Measurements from ENCODE around the gene SPDYE4. TPM values are rescaled to one million over a fixed set of nuclear protein-coding genes. Genes with fewer than 3 reads are reported as not detected.

Gene SPDYE4
- polyA plus RNA-seq, 4 donors, result not detected

DNA sequence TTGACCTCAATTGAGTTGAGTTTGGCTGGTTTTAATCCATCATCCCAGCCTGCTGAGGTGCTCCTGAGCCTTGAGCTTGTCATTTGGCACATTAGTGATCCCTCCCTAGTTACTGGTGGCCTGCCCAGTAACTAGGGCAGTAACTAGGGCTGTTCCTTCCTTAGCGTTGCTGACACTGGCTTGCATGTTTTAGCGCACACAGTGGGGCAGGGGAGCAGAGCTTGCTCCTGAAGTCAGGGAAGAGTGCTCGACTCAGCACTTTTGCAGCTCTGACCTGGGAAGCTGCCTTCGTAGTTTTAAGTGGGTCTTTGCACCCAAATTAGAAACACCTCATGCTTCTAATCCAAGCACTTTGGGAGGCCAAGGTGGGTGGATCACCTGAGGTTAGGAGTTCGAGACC lies 29.4 kb downstream of the SPDYE4 start:
- no peaks in the 10 kb centered on the region for H3K9me3 ChIP-seq (ENCODE audit: control insufficient read depth in 2 of 2, insufficient read depth in 1 of 2, low read depth in 1 of 2, low read length in 1 of 2)
- no peak overlapping the region for H3K4me3 ChIP-seq (ENCODE audit: low read depth in 1 of 3, low read length in 3 of 3)
- H3K27ac ChIP-seq (ENCODE audit: low read depth in 1 of 3, low read length in 2 of 3), result no peak overlapping the region
- H3K27me3 ChIP-seq (ENCODE audit: control insufficient read depth in 3 of 3, insufficient read depth in 3 of 3, low read length in 3 of 3), result no peaks in the 10 kb centered on the region
- FAIRE-seq (no peak), DNase-seq (no peak)
- H3K36me3 ChIP-seq (ENCODE audit: control insufficient read depth in 3 of 3, insufficient read depth in 2 of 3, low read depth in 1 of 3, low read length in 3 of 3), result no peaks in the 10 kb centered on the region
- 77 to 81% (median 81%) methylated on average over 5 of the region's 5 CpGs for WGBS, 3 donors
- H3K4me1 ChIP-seq (ENCODE audit: control insufficient read depth in 3 of 3, insufficient read depth in 2 of 3, low read depth in 1 of 3, low read length in 2 of 3), result peaks cover 0 to 23% (median 0%) of the 10 kb centered on the region in 3 donors

DNA sequence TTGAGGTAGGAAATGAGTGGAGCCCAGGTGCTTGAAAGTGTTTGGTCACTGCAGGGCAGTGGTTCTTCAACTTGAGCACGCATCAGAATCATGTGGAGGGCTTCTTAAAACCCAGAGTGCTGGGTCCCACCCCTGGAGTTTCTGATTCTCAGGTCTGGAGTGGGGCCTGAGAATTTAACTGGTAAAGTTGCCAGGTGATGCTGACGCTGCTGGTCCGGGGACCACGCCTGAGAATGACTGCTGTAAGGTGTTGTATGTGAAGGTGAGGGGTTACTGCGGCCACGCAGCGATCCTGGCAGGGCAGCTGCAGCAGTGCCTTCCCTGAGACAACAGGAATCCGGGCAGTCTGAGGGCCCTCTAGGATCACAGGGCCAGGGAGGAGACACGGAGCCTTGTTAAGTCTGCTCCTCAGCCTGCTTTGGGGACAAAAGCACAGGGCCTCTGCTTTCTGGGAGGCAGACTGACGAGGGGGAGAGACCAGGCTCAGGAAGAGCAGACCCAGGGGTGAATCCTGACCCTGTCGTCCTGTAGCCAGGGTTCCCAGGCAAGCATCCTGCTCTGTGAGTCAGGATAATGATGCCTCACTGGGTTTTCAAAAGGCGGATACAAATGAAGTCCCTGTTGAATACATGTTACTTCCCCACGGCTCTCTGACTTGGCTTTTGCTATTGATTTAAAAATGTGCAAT lies 30.0 kb downstream of the SPDYE4 start:
- WGBS, 3 donors, result 77 to 85% (median 83%) methylated on average over 13 of the region's 13 CpGs
- no peak overlapping the region for H3K4me3 ChIP-seq (ENCODE audit: low read depth in 1 of 3, low read length in 3 of 3)
- H3K36me3 ChIP-seq (ENCODE audit: control insufficient read depth in 3 of 3, insufficient read depth in 2 of 3, low read depth in 1 of 3, low read length in 3 of 3), result no peaks in the 10 kb centered on the region
- no peak for DNase-seq
- no peaks in the 10 kb centered on the region for H3K27me3 ChIP-seq (ENCODE audit: control insufficient read depth in 3 of 3, insufficient read depth in 3 of 3, low read length in 3 of 3)
- peaks cover 0 to 28% (median 0%) of the 10 kb centered on the region in 3 donors for H3K4me1 ChIP-seq (ENCODE audit: control insufficient read depth in 3 of 3, insufficient read depth in 2 of 3, low read depth in 1 of 3, low read length in 2 of 3)
- no peaks in the 10 kb centered on the region for H3K9me3 ChIP-seq (ENCODE audit: control insufficient read depth in 2 of 2, insufficient read depth in 1 of 2, low read depth in 1 of 2, low read length in 1 of 2)
- FAIRE-seq, result no peak
- H3K27ac ChIP-seq (ENCODE audit: low read depth in 1 of 3, low read length in 2 of 3), result no peak overlapping the region

DNA sequence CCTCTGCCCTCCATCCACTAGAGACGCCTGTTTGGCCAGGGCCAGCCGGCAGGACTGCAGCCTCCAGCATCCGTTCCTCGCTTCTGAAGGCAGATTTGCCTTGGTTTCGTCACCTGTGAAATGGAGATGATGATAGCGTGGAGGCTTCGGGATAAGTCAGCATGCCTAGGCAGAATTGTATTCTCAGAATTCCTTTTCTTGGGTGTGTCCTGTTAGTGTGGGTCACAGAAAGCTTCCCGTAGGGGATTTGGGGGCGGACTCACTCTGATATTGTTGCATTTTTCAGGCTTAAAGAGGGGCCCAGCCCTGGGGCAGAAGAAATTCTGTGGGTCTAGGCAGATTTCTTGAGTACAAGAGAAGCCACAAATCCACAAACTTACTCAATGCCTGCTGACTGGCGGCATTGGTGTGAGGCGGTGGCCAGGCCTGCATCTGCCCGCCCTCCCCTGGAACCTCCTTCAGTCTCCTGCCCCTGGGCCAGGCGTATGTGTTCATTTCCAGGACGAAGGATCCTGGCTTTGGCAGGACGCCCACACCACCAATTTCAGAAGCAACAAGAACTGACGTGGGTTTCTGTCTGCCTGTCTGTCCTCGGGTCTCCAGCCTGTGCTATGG lies 31.3 kb downstream of the SPDYE4 start:
- 74 to 77% (median 76%) methylated on average over 17 of the region's 17 CpGs for WGBS, 3 donors
- H3K36me3 ChIP-seq (ENCODE audit: control insufficient read depth in 3 of 3, insufficient read depth in 2 of 3, low read depth in 1 of 3, low read length in 3 of 3), result no peaks in the 10 kb centered on the region
- H3K9me3 ChIP-seq (ENCODE audit: control insufficient read depth in 2 of 2, insufficient read depth in 1 of 2, low read depth in 1 of 2, low read length in 1 of 2), result no peaks in the 10 kb centered on the region
- FAIRE-seq, result no peak
- DNase-seq, result no peak
- no peak overlapping the region for H3K27ac ChIP-seq (ENCODE audit: low read depth in 1 of 3, low read length in 2 of 3)
- H3K4me1 ChIP-seq (ENCODE audit: control insufficient read depth in 3 of 3, insufficient read depth in 2 of 3, low read depth in 1 of 3, low read length in 2 of 3), result peaks cover 0 to 28% (median 0%) of the 10 kb centered on the region in 3 donors
- H3K27me3 ChIP-seq (ENCODE audit: control insufficient read depth in 3 of 3, insufficient read depth in 3 of 3, low read length in 3 of 3), result no peaks in the 10 kb centered on the region
- no peak overlapping the region for H3K4me3 ChIP-seq (ENCODE audit: low read depth in 1 of 3, low read length in 3 of 3)

DNA sequence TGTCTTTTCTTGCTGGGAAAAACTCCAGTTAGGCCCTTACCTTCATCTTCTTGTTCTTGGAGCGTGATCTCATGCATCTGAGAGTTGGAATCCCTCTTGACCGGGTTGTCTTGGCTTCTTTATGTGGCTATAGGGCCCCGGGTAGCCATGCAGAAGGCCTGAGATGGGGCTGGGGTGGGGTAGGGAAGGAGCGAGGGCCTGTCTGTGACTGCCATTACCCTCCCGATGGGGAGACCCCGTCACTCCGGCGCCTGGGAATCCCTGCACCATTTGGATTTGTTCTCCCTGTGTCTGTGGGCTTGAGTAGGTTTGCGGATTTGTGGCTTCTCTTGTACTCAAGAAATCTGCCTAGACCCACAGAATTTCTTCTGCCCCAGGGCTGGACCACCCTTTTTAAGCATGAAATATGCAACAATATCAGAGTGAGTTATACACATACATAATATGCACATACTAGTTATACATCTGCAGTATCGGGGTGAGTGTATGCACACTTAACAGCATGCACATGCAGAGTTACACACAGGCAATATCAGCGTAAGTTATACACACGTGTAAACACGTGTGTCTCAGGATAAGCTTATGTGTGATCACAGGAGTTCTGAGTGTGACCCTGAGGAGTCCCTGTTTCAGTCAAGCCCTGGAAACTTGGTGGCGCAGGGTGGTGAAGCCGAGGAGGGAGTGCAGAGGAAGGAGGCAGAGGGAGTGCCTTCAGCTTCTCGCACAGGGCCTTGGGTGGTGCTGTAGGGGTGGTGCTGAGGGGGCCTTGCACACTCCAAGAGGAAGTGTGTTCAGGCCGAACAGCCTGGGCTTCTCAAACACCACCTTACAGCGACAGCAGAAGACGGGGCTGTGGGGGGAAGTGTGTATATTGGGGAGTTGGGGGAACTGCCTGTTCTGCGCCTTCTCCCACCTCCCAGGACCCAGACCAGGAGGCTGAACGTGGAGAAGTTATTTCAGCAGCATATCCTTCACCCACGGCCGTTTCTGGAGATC lies 32.2 kb downstream of the SPDYE4 start:
- Histone ChIP-seq H3K27ac (ENCODE audit: low read depth in 1 of 3, low read length in 2 of 3) (no peak overlapping the region), H3K27me3 (ENCODE audit: control insufficient read depth in 3 of 3, insufficient read depth in 3 of 3, low read length in 3 of 3) (no peaks in the 10 kb centered on the region), H3K9me3 (ENCODE audit: control insufficient read depth in 2 of 2, insufficient read depth in 1 of 2, low read depth in 1 of 2, low read length in 1 of 2) (no peaks in the 10 kb centered on the region), H3K36me3 (ENCODE audit: control insufficient read depth in 3 of 3, insufficient read depth in 2 of 3, low read depth in 1 of 3, low read length in 3 of 3) (no peaks in the 10 kb centered on the region), H3K4me3 (ENCODE audit: low read depth in 1 of 3, low read length in 3 of 3) (no peak overlapping the region), H3K4me1 (ENCODE audit: control insufficient read depth in 3 of 3, insufficient read depth in 2 of 3, low read depth in 1 of 3, low read length in 2 of 3) (peaks cover 0 to 33% (median 0%) of the 10 kb centered on the region in 3 donors)
- 74 to 84% (median 83%) methylated on average over 22 to 23 of the region's 23 CpGs for WGBS, 3 donors
- DNase-seq, result no peak
- no peak for FAIRE-seq

DNA sequence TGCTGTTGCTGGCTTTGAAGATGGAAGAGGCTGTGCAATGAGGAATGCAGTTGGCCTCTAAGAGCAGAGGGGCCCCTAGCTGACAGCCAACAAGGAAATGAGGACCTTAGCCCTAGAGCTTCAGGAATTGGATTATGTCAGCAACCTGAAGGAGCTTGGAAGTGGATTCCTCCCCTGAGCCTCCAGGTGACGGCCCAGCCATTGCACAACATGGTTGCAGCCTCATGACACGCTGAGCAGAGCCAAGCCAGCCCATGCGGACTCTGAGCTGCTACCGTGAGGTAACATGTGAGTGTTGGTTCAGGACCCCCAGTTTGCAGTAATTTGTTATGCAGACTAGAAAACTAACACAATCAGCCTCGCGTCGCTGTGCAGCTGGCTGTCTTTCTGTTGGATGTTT lies 33.9 kb downstream of the SPDYE4 start:
- FAIRE-seq (no peak), DNase-seq (peak in 1 of 2 donors; percentile 94)
- Histone ChIP-seq H3K27ac (ENCODE audit: low read depth in 1 of 3, low read length in 2 of 3) (peak overlapping the region in 1 of 3 donors; percentile 89), H3K27me3 (ENCODE audit: control insufficient read depth in 3 of 3, insufficient read depth in 3 of 3, low read length in 3 of 3) (no peaks in the 10 kb centered on the region), H3K9me3 (ENCODE audit: control insufficient read depth in 2 of 2, insufficient read depth in 1 of 2, low read depth in 1 of 2, low read length in 1 of 2) (no peaks in the 10 kb centered on the region), H3K4me1 (ENCODE audit: control insufficient read depth in 3 of 3, insufficient read depth in 2 of 3, low read depth in 1 of 3, low read length in 2 of 3) (peaks cover 0 to 33% (median 0%) of the 10 kb centered on the region in 3 donors), H3K36me3 (ENCODE audit: control insufficient read depth in 3 of 3, insufficient read depth in 2 of 3, low read depth in 1 of 3, low read length in 3 of 3) (no peaks in the 10 kb centered on the region), H3K4me3 (ENCODE audit: low read depth in 1 of 3, low read length in 3 of 3) (no peak overlapping the region)
- WGBS, 3 donors, result 61 to 85% (median 83%) methylated on average over 7 of the region's 7 CpGs

DNA sequence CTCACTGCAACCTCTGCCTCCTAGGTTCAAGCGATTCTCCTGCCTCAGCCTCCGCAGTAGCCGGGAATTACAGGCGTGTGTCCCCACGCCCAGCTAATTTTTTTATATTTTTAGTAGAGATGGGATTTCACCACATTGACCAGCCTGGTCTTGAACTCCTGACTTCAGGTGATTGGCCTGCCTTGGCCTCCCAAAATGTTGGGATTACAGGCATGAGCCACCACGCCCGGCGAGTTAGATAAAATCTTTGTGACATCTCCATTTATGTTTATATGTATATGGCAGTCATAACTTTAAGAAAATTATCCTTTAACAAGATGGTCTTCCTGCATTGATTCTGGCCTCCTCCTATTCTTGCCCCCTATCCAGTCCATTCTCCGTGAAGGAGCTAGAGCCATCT lies 37.8 kb downstream of the SPDYE4 start:
- DNase-seq (no peak), FAIRE-seq (no peak)
- Histone ChIP-seq H3K36me3 (ENCODE audit: control insufficient read depth in 3 of 3, insufficient read depth in 2 of 3, low read depth in 1 of 3, low read length in 3 of 3) (no peaks in the 10 kb centered on the region), H3K4me3 (ENCODE audit: low read depth in 1 of 3, low read length in 3 of 3) (no peak overlapping the region), H3K27me3 (ENCODE audit: control insufficient read depth in 3 of 3, insufficient read depth in 3 of 3, low read length in 3 of 3) (no peaks in the 10 kb centered on the region), H3K4me1 (ENCODE audit: control insufficient read depth in 3 of 3, insufficient read depth in 2 of 3, low read depth in 1 of 3, low read length in 2 of 3) (peaks cover 0 to 25% (median 0%) of the 10 kb centered on the region in 3 donors), H3K27ac (ENCODE audit: low read depth in 1 of 3, low read length in 2 of 3) (no peak overlapping the region), H3K9me3 (ENCODE audit: control insufficient read depth in 2 of 2, insufficient read depth in 1 of 2, low read depth in 1 of 2, low read length in 1 of 2) (no peaks in the 10 kb centered on the region)
- WGBS, 3 donors, result 80 to 93% (median 85%) methylated on average over 9 of the region's 9 CpGs

DNA sequence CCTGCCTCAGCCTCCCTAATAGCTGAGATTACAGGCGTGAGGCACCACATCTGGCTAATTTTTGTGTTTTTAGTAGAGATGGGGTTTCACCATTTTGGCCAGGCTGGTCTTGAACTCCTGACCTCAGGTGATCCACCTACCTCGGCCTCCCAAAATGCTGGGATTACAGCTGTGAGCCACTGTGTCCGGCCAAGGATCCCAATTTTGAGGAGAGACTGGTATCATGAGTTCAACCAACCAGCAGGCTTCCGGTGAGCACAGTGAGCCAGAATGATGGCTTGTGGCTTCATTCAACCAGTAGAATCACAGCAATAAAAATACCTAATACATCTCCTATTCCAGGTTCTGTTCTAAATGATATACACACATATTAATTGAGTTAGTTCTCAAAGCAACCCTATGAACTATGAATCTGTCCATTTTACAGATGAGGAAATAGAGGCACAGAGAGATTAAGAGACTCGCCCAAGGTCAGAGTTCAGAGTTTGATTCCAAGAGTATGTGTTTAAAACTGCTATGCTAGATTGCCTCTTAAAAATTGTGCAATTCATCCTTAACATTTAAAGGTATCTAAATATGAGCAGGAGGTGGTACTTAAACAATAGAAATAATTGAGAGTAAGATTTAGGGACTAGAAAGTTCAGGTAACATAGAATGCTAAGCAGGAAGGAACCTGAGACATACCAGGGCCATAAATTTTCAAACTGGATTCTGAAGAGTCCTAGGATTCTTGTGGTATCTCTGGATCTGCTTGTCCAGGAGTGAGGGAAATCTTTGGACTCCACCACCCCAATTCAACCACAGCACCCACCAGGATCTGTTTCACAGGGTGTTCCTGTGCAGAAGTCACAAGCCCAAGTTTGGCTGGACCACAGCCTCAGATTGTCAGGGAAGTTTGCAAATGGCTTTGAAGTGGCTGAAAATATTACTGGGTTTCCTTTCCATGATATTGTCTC lies 38.8 kb downstream of the SPDYE4 start:
- Histone ChIP-seq H3K27ac (ENCODE audit: low read depth in 1 of 3, low read length in 2 of 3) (peak overlapping the region in 1 of 3 donors; percentile 2), H3K36me3 (ENCODE audit: control insufficient read depth in 3 of 3, insufficient read depth in 2 of 3, low read depth in 1 of 3, low read length in 3 of 3) (no peaks in the 10 kb centered on the region), H3K4me3 (ENCODE audit: low read depth in 1 of 3, low read length in 3 of 3) (no peak overlapping the region), H3K4me1 (ENCODE audit: control insufficient read depth in 3 of 3, insufficient read depth in 2 of 3, low read depth in 1 of 3, low read length in 2 of 3) (peaks cover 0 to 15% (median 0%) of the 10 kb centered on the region in 3 donors), H3K9me3 (ENCODE audit: control insufficient read depth in 2 of 2, insufficient read depth in 1 of 2, low read depth in 1 of 2, low read length in 1 of 2) (no peaks in the 10 kb centered on the region), H3K27me3 (ENCODE audit: control insufficient read depth in 3 of 3, insufficient read depth in 3 of 3, low read length in 3 of 3) (no peaks in the 10 kb centered on the region)
- no peak for DNase-seq
- no peak for FAIRE-seq
- 74 to 93% (median 79%) methylated on average over 5 of the region's 5 CpGs for WGBS, 3 donors

Measured in small intestine (tissue), 7 donors.